NCI-H2081 treated with DMSO at 0.1 percent for 48 hours (cell line): ENCODE measurements around the gene NKAPD1.
"Not testable (repeated sequence)": the region's sequence is repeated elsewhere in the genome, so short reads cannot be mapped to it uniquely, and the experiment has no call there.

Source experiments
- DNase-seq: peaks from one replicate; lab custom pipeline; 2025; lab: John Stamatoyannopoulos, UW

Gene NKAPD1

GRCh38 chr11:112086422-112087191 lies 12.5 kb downstream of the NKAPD1 start, which contains the start of the genes SDHD and TIMM8B:
Gene SDHD, plus strand, starts transcription at chr11:112086873. Its CDS starts 35 bp downstream, at chr11:112086908.
Gene TIMM8B, minus strand, starts transcription at chr11:112086756. Its CDS starts 33 bp downstream, at chr11:112086723.
- DNase-seq = peak; percentile 93

DNA sequence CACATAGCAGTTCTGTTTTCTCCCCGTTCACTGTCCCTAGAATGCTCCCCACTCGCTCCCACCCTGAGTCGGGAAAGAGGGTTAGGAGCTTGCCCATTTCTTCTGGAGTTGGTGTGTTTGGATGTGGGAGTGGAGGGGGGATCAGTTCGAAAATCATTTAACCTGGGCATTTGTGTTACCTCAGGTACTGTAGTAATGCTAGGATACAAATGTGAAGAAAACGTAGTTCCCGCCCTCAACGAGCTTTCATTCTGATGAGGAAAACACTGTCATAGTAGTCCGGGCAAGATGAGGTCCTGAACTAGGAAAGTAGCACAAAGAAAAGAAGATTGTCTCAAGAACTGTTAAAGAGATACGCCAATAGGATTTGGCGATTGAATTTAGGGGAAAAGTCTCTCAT lies 13.1 kb downstream of the NKAPD1 start:
- DNase-seq = no peak

DNA sequence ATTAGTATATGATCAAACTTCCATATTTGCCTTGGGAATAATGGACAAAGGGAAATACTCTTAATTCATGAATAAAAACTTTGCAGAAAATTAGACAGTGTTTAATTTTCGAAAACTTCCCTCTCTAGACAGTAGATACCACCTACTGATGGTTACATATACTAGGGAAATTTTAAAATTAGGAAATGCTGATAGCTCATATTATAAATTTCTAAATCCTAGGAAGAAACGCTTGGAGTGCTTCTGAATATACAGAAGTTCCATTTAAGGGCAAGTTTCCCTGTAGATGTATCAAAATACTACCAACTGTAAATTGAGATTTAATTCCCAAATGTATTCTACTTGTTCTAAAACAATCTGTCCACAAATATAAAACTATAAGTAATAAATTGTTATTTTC lies 21.2 kb downstream of the NKAPD1 start:
- DNase-seq = not testable (repeated sequence)

DNA sequence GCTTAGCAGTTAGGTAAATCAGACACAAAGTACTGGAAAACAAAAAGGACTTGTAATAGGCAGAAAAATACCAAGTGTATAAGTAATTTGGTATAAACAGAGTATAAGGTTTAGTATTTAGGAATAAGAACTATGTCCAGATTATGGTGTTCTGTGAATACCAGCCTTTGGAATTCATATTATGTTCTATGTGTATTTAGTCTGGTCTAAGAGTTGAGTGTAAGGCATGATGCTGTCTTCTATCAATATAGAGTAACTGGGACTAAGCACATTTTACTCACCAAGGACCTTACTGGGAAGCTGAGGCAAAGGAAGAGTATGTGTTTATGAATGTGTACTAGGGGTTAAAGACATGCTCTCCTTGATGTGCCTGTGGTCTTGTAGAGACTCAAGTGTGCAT lies 22.1 kb downstream of the NKAPD1 start:
- no peak for DNase-seq

DNA sequence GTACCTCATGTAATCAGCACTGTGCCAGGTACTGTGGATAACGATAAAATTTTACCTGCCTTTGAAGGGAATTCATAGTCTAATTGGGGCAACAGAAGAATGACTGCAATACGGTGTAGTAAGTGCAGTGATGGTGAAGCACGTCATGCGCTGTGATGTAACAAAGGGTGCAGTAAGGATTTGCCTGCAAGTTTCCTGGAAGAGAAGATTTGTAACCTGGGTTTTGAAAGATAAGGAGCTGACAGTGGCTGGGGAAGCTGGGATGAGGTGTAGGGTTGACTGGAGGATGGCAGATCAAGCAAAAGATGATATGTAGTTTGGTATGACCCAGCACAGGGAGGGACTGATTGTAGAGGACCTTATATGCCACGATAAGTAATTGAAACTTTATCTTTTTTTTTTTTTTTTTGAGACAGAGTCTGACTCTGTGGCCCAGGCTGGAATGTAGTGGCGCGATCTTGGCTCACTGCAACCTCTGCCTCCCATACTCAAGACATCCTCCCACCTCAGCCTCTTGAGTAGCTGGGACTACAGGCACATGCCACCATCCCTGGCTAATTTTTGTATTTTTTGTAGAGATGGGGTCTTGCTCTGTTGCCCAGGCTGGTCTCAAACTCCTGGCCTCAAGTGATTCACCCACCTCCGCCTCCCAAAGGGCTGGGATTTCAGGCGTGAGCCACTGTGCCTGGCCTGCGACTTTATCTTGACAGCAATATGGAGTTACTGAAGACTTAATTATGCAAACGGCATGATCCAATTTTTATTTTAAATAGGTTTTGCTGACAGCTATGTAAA lies 23.8 kb downstream of the NKAPD1 start:
- no peak for DNase-seq

DNA sequence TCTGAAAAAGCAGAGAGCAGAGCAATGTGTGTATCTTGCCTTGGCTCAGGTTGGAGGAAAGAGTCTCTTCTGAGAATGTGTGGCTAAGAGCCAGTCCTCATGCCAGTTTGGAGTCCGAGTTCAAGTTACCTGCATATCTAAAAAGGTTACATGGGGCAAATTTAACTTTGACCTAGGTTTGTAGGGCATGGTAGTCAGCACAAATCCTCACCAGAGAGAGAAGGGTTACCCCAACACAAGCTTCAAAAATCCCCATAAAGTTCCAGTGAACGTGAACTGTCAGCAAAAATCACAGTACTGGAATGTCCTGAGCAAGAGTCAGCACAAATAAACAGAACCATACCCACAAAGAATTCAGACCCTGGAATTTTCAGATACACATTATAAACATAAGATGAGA lies 26.4 kb downstream of the NKAPD1 start:
- no peak for DNase-seq

- no peak for DNase-seq
Measured at GRCh38 chr11:112103446-112103845, 29.3 kb downstream of the NKAPD1 start.

- no peak for DNase-seq
Measured at GRCh38 chr11:112106070-112106469, 32.0 kb downstream of the NKAPD1 start.

DNA sequence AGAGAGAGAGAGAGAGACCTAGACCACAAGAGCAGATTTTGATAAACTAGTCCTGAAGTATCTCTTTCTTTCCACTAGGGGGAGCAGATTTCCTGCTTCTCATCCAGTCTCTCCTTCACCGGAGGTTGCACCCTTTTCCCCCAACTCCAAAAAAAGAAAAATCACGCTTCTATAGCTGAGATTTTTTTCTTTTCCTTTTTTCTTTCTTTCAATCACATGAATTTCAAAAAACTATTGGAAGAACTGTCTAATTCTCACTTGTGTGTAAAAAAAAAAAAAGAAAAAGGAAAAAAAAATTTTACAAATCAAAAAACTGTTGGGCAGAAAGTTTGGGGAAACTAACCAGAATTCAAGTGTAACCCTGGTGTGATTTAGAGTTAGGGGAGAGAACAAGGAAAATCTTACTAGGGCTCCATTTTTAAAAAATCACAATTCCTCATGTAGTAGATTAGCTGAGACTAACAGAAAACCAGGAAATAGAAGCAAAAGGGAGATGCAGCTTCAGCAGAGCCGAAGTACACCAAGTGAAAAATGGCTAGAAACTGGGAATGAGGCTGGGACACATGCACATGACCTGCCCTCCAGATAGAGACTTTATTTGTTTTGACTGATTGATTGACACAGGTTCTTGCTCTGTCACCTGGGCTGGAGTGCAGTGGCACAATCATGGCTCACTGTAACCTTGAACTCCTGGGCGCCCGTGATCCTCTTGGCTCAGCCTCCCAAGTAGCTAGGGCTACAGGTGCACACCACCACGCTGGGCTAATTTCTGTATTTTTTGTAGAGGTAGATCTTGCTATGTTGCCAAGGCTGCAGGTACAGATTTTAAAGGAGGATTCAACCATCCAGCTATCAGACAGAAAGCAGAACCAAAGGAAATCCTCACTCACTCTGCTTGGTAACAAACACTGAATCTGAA lies 39.7 kb downstream of the NKAPD1 start:
- peak; percentile 65 for DNase-seq

- DNase-seq = no peak
Measured at GRCh38 chr11:112114460-112114859, 40.4 kb downstream of the NKAPD1 start.

GRCh38 chr11:112115386-112115785 lies 41.3 kb downstream of the NKAPD1 start:
- no peak for DNase-seq

GRCh38 chr11:112118176-112118575 lies 44.1 kb downstream of the NKAPD1 start:
- no peak for DNase-seq

DNA sequence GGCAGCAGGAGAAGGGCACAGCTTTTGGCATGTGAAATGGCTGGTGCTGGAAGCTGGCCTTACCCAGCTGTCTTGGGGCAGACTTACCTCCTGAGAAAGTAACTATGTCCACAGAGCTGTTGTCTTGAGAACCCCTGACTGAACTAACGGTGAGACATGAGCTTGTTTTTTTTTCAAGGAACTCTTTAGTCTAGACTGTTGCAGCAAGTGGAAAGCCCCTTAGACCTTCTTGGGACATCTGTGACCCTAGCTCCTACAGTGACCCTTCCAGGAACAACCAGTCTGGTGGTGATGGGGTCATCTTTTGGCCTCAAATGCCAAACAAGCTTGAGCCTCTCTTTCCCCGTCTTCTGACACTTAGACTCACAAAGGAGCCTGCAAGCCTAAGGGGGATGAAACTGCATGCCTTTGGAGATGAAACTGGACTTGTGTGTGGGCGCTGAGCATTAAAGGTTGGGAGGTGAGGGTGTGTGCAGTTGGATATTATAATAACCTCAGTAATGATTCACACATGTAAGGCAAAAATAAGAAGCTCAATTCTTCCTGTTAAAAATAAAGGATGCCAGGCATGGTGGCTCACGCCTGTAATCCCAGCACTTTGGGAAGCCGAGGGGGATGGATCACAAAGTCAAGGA lies 48.0 kb downstream of the NKAPD1 start:
- no peak for DNase-seq

DNA sequence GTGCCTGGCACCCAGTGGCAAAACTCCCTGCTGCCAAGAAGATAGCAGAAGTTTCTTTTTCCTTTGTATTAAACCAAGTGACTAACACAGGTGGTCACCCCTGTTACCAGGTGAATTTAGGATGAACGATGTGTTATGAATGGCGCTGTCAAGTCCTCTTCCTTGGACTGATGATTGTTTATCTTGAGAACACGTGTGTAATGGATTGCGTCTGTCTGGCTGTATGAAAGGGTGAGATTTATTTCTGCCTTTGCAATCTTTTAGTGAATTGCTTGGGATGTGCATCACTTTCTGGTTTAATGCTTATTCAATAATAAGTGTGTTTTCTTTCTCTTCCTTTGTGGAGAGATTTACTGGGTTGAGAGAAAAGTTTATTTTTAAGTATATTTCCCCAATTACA lies 49.0 kb downstream of the NKAPD1 start:
- no peak for DNase-seq

DNA sequence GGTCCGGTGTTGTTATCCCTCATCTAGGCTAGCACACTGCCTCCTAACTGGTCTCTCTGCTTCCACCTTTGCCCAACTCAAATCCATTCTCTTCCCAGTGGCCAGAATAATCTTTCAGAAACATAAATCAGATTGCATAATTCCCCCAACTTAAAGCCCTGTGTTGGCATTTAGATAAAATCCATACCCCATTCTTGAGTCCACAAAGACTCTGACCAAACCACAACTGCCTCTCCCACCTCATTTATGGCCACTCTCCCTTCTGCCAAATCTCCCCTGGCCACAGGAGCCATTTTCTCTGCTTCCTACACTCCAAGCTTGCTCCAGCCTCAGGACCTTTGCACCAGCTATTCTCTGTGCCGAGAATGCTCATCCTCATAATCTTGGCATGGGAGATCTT lies 53.0 kb downstream of the NKAPD1 start:
- DNase-seq = no peak

DNA sequence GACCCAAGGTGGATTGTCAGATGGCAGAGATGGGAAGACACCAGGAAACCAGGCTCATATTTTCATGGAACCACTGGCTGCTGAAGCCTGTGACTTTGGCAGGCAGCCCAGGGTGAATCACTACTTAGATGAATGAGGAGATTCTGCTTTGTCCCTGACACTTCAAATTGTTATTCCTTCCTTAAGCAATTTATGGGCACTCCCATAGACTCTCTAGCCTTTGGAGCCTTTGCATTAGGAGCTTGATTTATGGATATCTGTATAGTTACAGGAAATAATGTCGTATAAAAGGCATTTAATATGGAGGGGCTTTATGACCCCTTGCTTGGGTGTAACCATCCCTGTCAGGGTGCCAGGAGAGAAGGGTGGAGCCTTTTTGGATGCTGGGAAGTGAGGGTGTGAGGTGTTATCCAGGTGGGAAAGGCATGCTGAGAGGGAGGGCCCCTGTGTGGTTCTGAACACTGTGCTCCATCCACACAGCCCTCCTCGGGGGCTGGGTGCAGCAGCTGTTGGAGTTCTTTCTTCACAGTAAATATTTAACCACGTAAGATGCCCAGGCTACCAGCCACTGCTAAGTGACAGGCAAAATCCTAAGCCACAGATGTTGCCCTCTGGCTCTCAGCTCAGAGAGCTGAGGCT lies 54.5 kb downstream of the NKAPD1 start:
- DNase-seq = peak; percentile 36

DNA sequence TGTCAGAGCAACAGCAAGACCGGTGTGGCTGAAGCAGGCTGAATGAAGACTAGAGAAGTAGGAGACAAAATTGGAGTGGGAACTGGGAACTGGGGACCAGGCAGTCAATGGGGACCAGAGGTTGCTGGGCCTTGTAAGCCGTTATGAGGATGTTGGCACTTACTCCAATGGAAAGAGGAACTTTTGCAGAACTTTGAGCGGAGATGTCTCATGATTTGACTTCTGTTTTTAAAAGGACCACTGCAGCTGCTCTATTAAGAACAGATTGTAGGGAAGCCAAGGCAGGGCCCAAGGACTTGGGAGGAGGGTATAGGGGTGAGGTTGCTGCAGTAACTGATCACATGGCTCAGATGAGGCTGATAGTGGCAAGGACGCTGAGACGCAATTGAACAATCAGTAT lies 55.6 kb downstream of the NKAPD1 start:
- no peak for DNase-seq

DNA sequence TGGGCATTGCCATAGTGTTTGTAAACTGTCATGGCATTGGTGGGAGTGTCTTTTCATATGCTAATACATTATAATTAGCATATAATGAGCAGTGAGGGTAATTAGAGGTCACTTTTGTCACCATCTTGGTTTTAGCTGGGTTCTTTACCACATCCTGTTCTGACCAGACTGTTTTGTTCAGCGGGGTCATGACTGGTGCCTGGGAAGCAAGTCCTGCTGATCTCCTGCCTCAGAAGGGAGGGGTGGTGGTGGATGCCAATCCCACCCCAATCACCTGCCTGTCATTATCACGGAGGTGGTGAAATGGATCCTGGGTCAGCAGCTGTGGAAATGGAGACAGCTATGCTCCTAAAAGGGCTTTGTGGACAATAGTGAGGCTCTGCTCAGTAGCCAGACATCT lies 58.6 kb downstream of the NKAPD1 start:
- DNase-seq = no peak

- DNase-seq = no peak
Measured at GRCh38 chr11:112134473-112134872, 60.4 kb downstream of the NKAPD1 start.
